Measurements from ENCODE around the gene CCNH. TPM values are rescaled to one million over a fixed set of nuclear protein-coding genes. Genes with fewer than 3 reads are reported as not detected.

The CCNH gene
- total RNA-seq, 1 experiment from 2014 or later = 38.3 TPM

DNA sequence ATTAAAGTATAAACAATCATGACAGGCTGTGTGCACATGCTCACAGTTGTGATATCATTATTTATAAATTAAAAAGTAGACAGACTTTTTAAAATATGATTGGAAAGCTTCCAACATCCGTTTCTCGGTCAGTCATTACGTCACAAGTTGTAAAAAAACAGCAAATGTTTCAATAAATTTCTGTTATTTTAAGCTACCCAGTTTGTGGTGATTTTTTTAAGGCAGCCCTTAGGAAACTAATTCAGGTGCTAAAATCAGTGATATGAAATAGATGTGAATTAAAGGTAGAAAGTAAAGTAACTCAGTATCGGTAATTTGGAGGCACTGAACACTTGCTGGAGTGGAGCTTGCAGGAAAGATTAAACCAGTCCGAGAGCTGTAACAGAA lies 1.2 kb downstream of the CCNH start:
- peaks cover 5% of the 10 kb centered on the region; the same call in 1 of the 2 replicates for H3K79me2 ChIP-seq (ENCODE audit: insufficient read depth, low read length)
- H3K4me1 ChIP-seq (ENCODE audit: insufficient read depth, low read length) = no peaks in the 10 kb centered on the region
- TF ChIP-seq, protein P1, sequence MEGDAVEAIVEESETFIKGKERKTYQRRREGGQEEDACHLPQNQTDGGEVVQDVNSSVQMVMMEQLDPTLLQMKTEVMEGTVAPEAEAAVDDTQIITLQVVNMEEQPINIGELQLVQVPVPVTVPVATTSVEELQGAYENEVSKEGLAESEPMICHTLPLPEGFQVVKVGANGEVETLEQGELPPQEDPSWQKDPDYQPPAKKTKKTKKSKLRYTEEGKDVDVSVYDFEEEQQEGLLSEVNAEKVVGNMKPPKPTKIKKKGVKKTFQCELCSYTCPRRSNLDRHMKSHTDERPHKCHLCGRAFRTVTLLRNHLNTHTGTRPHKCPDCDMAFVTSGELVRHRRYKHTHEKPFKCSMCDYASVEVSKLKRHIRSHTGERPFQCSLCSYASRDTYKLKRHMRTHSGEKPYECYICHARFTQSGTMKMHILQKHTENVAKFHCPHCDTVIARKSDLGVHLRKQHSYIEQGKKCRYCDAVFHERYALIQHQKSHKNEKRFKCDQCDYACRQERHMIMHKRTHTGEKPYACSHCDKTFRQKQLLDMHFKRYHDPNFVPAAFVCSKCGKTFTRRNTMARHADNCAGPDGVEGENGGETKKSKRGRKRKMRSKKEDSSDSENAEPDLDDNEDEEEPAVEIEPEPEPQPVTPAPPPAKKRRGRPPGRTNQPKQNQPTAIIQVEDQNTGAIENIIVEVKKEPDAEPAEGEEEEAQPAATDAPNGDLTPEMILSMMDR (conservative IDR thresholded peaks at IDR 0.05) = no peak
- no peaks in the 10 kb centered on the region for H3K79me1 ChIP-seq (ENCODE audit: insufficient read depth, low read depth, low read length, poor library complexity, severe bottlenecking)
- no peak overlapping the region for H3K18ac ChIP-seq (ENCODE audit: insufficient read length, low read depth, low read length)
- Mint-ChIP-seq H3K36me3 (ENCODE audit: insufficient read depth in 1 of 3, low read depth in 3 of 3) (peaks cover 26 to 44% (median 41%) of the 10 kb centered on the region in 3 experiments; a peak in 5 of 7 replicates), H3K27ac (peak overlapping the region in 1 of 3 experiments; percentile 98; a peak in 2 of 7 replicates), H3K27me3 (ENCODE audit: low read depth) (no peaks in the 10 kb centered on the region), H3K4me3 (peak overlapping the region; percentile 89 to 97), H3K9me3 (no peaks in the 10 kb centered on the region; a peak in 1 of 5 replicates), H3K4me1 (peaks cover 10 to 14% of the 10 kb centered on the region in 2 experiments)
- no peak overlapping the region for H2BK15ac ChIP-seq (ENCODE audit: low read depth, low read length)
- no peak overlapping the region for H2BK5ac ChIP-seq (ENCODE audit: insufficient read length, low read length)
- no peak overlapping the region for H2AK5ac ChIP-seq (ENCODE audit: insufficient read length, low read length)
- no peak overlapping the region for H3K27ac ChIP-seq (ENCODE audit: insufficient read length, low read depth, low read length)
- no peak overlapping the region for H3K23ac ChIP-seq (ENCODE audit: insufficient read length, low read depth, low read length)
- H3K14ac ChIP-seq (ENCODE audit: insufficient read depth, low read length) = peak overlapping the region; percentile 80; the same call in 1 of the 2 replicates
- no CpG with 5 or more reads among the region's 5 CpGs for WGBS (ENCODE audit: extremely low coverage, insufficient read length, low lambda C conversion rate)
- no peak overlapping the region for H3T11ph ChIP-seq (ENCODE audit: low read length)
- H2BK20ac ChIP-seq (ENCODE audit: low read depth, low read length, poor library complexity, severe bottlenecking) = no peak overlapping the region
- no peak overlapping the region for H3K4ac ChIP-seq (ENCODE audit: low read depth, low read length)
- H4K20me1 ChIP-seq (ENCODE audit: control insufficient read depth, insufficient read depth, insufficient read length) = no peaks in the 10 kb centered on the region
- no peak overlapping the region for H2BK12ac ChIP-seq (ENCODE audit: insufficient read length, low read depth, low read length)
- H3K9ac ChIP-seq (ENCODE audit: extremely low read depth, insufficient read length, low read length) = peak overlapping the region; percentile 88
- H4K5ac ChIP-seq (ENCODE audit: insufficient read length, low read depth, low read length) = no peak overlapping the region
- no peak overlapping the region for H4K91ac ChIP-seq (ENCODE audit: insufficient read length, low read depth, low read length)
- no peaks in the 10 kb centered on the region for H3K27me3 ChIP-seq (ENCODE audit: insufficient read depth, low read length)
- H3K56ac ChIP-seq (ENCODE audit: insufficient read length, low read depth, low read length) = no peak overlapping the region
- no peak overlapping the region for H2AFZ ChIP-seq (ENCODE audit: low read length)
- peak overlapping the region; percentile 91 for H3K4me2 ChIP-seq (ENCODE audit: insufficient read depth, insufficient read length, low read length)
- H4K8ac ChIP-seq (replicated peaks; ENCODE audit: insufficient read length, low read depth, low read length) = no peak overlapping the region
- no peak for DNase-seq
- H3K9me3 ChIP-seq (ENCODE audit: control insufficient read depth, low read depth, low read length) = no peaks in the 10 kb centered on the region
- peaks cover 6% of the 10 kb centered on the region for H3K23me2 ChIP-seq (ENCODE audit: insufficient read length, low read depth, low read length, poor library complexity, severe bottlenecking)
- H2BK120ac ChIP-seq (ENCODE audit: low read depth, low read length, poor library complexity, severe bottlenecking) = no peak overlapping the region

Data from H9 (cell line).